ENCODE measurements around the gene GSTO2.
A peak's percentile ranks its signal among the peaks of the same experiment; 100 is the strongest.

Gene GSTO2

GRCh38 chr10:104331208-104331838 lies 62.3 kb downstream of the GSTO2 start:
- H3K4me1 Mint-ChIP-seq, result peaks cover 100% of the 10 kb centered on the region
- H3K9me3 Mint-ChIP-seq, result no peaks in the 10 kb centered on the region
- DNase-seq, result no peak
- ATAC-seq, result no peak
- no peak overlapping the region for H3K27ac Mint-ChIP-seq
- H3K4me3 Mint-ChIP-seq, result peak overlapping the region in 1 of 2 donors; percentile 1
- H3K27me3 Mint-ChIP-seq, result no peaks in the 10 kb centered on the region

GRCh38 chr10:104332243-104333031 lies 63.5 kb downstream of the GSTO2 start:
- DNase-seq, result no peak
- no peaks in the 10 kb centered on the region for H3K27me3 Mint-ChIP-seq
- ATAC-seq, result no peak
- H3K4me3 Mint-ChIP-seq, result peak overlapping the region; percentile 73 to 96
- H3K27ac Mint-ChIP-seq, result peak overlapping the region in 1 of 2 donors; percentile 78
- peaks cover 95% of the 10 kb centered on the region for H3K4me1 Mint-ChIP-seq
- H3K9me3 Mint-ChIP-seq, result no peaks in the 10 kb centered on the region

GRCh38 chr10:104333032-104333727 lies 64.2 kb downstream of the GSTO2 start:
- H3K4me1 Mint-ChIP-seq, result peaks cover 87% of the 10 kb centered on the region
- DNase-seq, result peak; percentile 44 to 58
- peak overlapping the region; percentile 67 to 78 for H3K27ac Mint-ChIP-seq
- no peaks in the 10 kb centered on the region for H3K27me3 Mint-ChIP-seq
- H3K4me3 Mint-ChIP-seq, result peak overlapping the region; percentile 73 to 96
- ATAC-seq, result no peak
- no peaks in the 10 kb centered on the region for H3K9me3 Mint-ChIP-seq

- H3K9me3 Mint-ChIP-seq, result no peaks in the 10 kb centered on the region
- H3K4me3 Mint-ChIP-seq, result peak overlapping the region; percentile 73 to 96
Measured at GRCh38 chr10:104333728-104334373, 64.9 kb downstream of the GSTO2 start.

GRCh38 chr10:104334561-104334960 lies 65.6 kb downstream of the GSTO2 start:
- ATAC-seq, result no peak
- no peak overlapping the region for H3K27ac Mint-ChIP-seq
- peak overlapping the region; percentile 24 to 96 for H3K4me3 Mint-ChIP-seq

More at GRCh38 chr10:104333728-104334373, 64.9 kb downstream of the GSTO2 start:
- ATAC-seq (no peak), DNase-seq (peak in 1 of 2 donors; percentile 11)
- Mint-ChIP-seq H3K4me1 (peaks cover 80% of the 10 kb centered on the region), H3K27me3 (no peaks in the 10 kb centered on the region), H3K27ac (peak overlapping the region; percentile 27 to 67)

GRCh38 chr10:104334965-104335650 lies 66.1 kb downstream of the GSTO2 start:
- Mint-ChIP-seq H3K4me3 (peak overlapping the region; percentile 90 to 96), H3K27me3 (peaks cover 4% of the 10 kb centered on the region), H3K4me1 (peaks cover 80% of the 10 kb centered on the region), H3K27ac (peak overlapping the region in 1 of 2 donors; percentile 84), H3K9me3 (no peaks in the 10 kb centered on the region)
- ATAC-seq (no peak), DNase-seq (peak in 1 of 2 donors; percentile 11)

More at GRCh38 chr10:104334561-104334960, 65.6 kb downstream of the GSTO2 start:
- Mint-ChIP-seq H3K9me3 (no peaks in the 10 kb centered on the region), H3K27me3 (no peaks in the 10 kb centered on the region), H3K4me1 (peaks cover 80% of the 10 kb centered on the region)
- peak in 1 of 2 donors; percentile 1 for DNase-seq

- Mint-ChIP-seq H3K4me3 (peak overlapping the region; percentile 90 to 96), H3K9me3 (no peaks in the 10 kb centered on the region), H3K4me1 (peaks cover 68% of the 10 kb centered on the region), H3K27me3 (peaks cover 9% of the 10 kb centered on the region), H3K27ac (peak overlapping the region; percentile 97 to 100)
- no peak for ATAC-seq
- peak in 1 of 2 donors; percentile 16 for DNase-seq
Measured at GRCh38 chr10:104336821-104337467, 68.0 kb downstream of the GSTO2 start.

- Mint-ChIP-seq H3K27me3 (peaks cover 9% of the 10 kb centered on the region), H3K4me3 (peak overlapping the region; percentile 90 to 96), H3K9me3 (no peaks in the 10 kb centered on the region), H3K27ac (peak overlapping the region; percentile 97 to 100), H3K4me1 (peaks cover 62% of the 10 kb centered on the region)
- ATAC-seq (peak; percentile 63), DNase-seq (no peak)
Measured at GRCh38 chr10:104337521-104337984, 68.6 kb downstream of the GSTO2 start.

GRCh38 chr10:104337985-104338735 lies 69.2 kb downstream of the GSTO2 start, which contains the start of gene ITPRIP:
TSS of gene ITPRIP (minus strand) at chr10:104338465. CDS start at chr10:104316051, 22,414 bp downstream.
- H3K27me3 Mint-ChIP-seq, result peaks cover 9% of the 10 kb centered on the region
- peak within 1 kb of the TSS; percentile 90 to 96 for H3K4me3 Mint-ChIP-seq
- peaks cover 56% of the 10 kb centered on the region for H3K4me1 Mint-ChIP-seq
- peak; percentile 85 for ATAC-seq
- peak; percentile 78 to 79 for DNase-seq
- H3K9me3 Mint-ChIP-seq, result no peaks in the 10 kb centered on the region
- H3K27ac Mint-ChIP-seq, result peak within 1 kb of the TSS; percentile 100

- peak overlapping the region; percentile 90 to 96 for H3K4me3 Mint-ChIP-seq
- peaks cover 9% of the 10 kb centered on the region for H3K27me3 Mint-ChIP-seq
- no peaks in the 10 kb centered on the region for H3K9me3 Mint-ChIP-seq
- no peak for DNase-seq
- no peak overlapping the region for H3K27ac Mint-ChIP-seq
- H3K4me1 Mint-ChIP-seq, result peaks cover 42% of the 10 kb centered on the region
- ATAC-seq, result no peak
Measured at GRCh38 chr10:104339469-104340110, 70.6 kb downstream of the GSTO2 start.

- Mint-ChIP-seq H3K27ac (no peak overlapping the region), H3K27me3 (peaks cover 9% of the 10 kb centered on the region), H3K4me1 (peaks cover 36% of the 10 kb centered on the region), H3K9me3 (no peaks in the 10 kb centered on the region), H3K4me3 (no peak overlapping the region)
- no peak for ATAC-seq
- no peak for DNase-seq
Measured at GRCh38 chr10:104340111-104340526, 71.1 kb downstream of the GSTO2 start.

GRCh38 chr10:104340641-104341040 lies 71.7 kb downstream of the GSTO2 start:
- no peak overlapping the region for H3K4me3 Mint-ChIP-seq
- H3K4me1 Mint-ChIP-seq, result peaks cover 35% of the 10 kb centered on the region
- DNase-seq (no peak), ATAC-seq (no peak)
- H3K27me3 Mint-ChIP-seq, result peaks cover 9% of the 10 kb centered on the region
- H3K27ac Mint-ChIP-seq, result no peak overlapping the region
- no peaks in the 10 kb centered on the region for H3K9me3 Mint-ChIP-seq

- ATAC-seq (no peak), DNase-seq (no peak)
- Mint-ChIP-seq H3K27me3 (peaks cover 9% of the 10 kb centered on the region), H3K4me1 (peaks cover 30% of the 10 kb centered on the region), H3K4me3 (no peak overlapping the region), H3K9me3 (no peaks in the 10 kb centered on the region), H3K27ac (no peak overlapping the region)
Measured at GRCh38 chr10:104342941-104343411, 74.0 kb downstream of the GSTO2 start.
